GM18505 (cell line): ENCODE results near the gene LMF1.

Source experiments
- ATAC-seq: cut with Tn5 transposase; IDR thresholded peaks from one replicate; pipeline ENCODE4 v1.9.1; 2021; ENCODE audit not compliant: unreplicated experiment
- POLR2A ChIP-seq: IDR thresholded peaks from 4 replicates; pipeline ENCODE4 v1.6.1; 2011; ENCODE audit warnings: borderline replicate concordance; ENCODE audit not compliant: insufficient read depth, insufficient read length; ENCODE audit errors: extremely low read depth

The LMF1 gene

DNA sequence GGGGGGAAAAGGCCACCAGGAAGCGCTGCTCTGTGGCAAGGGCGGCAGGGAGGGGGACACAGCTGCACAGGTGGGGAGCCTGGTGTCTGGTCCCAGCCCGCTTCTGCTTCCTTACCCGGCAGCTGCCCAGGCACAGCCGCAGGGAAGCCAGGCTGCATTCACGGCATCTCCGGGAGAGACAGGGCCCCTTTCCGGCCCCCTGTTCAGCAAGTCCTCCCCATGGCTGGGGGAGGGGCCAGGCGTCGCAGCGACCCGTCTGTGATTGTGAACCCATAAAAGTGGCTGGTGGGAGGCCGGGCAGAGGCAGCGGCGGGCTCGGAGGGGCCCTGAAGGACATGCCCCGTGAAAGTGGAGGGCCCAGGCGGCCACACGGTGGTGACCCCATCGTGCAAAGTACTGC, 39.5 kb upstream of the LMF1 start:
- no peak for TF ChIP-seq POLR2A
- ATAC-seq, result no peak

DNA sequence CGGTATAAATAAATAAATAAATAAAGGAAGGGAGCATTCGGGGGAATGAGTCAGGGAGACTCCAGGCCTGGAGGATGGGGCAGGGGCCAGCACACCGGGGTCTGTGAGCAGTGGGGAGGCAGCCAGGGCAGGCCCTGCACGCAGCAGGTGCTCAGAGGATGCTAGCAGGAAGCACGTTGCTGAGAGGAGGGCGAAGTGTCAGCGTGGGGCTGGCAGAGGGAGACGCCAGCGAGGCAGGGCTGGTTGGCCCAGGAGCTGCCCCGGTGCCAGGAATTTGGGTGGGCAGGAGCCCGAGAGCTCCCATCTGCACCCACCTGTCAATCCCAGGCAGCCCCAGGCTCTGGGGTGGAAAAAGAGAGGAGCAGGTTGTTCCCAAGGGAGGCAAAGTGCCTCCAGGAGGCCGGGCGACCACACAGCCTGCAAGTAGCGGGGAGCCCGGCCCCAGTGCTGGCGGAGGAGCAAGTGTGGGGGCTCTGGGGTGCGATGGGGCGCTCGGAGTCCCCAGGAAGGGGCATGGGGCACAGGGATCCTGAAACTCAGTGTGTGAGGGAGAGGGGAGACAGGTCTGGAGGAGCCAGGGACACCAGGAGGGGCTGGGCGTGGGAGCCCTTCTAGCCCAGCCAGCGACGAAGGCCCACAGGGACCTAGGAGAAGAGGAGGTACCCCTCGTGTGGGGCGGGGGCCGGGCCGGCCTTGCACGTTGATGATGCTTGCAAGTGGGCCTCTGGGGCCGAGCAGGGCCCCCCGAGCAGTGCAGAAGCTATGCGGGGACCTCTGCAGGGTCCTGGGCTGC, 38.8 kb upstream of the LMF1 start:
- TF ChIP-seq POLR2A, result no peak
- ATAC-seq, result no peak

DNA sequence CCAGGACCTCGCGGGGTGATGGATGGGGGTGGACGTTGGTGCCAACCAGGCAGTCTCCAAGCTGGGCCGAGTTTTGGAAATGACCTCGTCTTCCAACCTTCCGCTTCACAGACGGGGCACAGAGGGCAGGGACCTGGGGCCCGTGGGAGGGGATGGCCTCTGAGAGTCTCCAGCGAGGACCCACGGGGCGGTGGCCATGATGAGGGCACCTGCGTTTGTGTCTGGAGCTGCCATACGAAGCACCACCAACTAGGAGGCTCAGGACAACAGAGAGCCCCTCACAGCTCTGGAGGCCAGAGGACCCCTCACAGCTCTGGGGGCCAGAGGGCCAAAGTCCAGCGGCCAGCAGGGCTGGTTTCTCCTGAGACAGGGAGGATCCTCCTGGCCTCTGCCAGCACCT, 37.3 kb upstream of the LMF1 start:
- ATAC-seq, result no peak
- no peak for TF ChIP-seq POLR2A

- TF ChIP-seq POLR2A, result no peak
- no peak for ATAC-seq
These were observed 36.6 kb upstream of the LMF1 start for GRCh38 chr16:1007284-1007850.

DNA sequence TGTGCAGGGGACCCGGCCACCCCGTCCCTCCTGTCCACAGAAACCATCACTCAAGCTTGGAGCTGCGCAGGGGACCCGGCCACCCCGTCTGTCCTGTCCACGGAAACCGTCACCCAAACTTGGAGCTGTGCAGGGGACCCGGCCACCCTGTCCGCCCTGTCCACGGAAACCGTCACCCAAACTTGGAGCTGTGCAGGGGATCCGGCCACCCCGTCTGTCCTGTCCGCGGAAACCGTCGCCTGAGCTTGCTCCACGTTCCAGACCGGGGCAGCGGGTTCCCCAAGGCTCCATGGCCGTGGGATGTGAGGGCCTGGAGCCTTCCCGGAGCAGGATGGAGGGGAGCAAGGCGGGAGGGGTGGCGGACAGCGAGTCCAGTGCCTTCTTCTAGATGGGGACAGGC, 36.0 kb upstream of the LMF1 start:
- ATAC-seq, result no peak
- no peak for TF ChIP-seq POLR2A

DNA sequence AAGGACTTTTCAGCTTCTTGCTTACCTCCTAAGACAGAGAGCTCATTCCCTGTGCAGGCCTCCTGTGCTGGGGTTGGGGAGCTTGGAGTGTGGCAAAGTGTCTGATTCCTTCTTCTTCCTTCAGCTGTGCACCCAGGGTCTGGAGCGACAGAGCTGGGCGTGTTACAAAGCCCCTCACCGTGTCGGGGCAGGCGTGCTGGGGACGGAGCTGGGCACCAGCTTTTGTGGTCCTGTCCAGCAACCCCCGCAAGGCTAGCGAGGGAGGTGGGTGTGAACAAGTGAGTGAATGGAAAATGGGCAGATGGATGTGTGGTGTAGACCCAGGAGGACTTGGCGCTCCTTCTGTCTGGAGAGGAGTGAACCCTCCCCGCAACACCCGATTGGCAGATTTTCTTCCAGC, 34.5 kb upstream of the LMF1 start:
- no peak for ATAC-seq
- no peak for TF ChIP-seq POLR2A

DNA sequence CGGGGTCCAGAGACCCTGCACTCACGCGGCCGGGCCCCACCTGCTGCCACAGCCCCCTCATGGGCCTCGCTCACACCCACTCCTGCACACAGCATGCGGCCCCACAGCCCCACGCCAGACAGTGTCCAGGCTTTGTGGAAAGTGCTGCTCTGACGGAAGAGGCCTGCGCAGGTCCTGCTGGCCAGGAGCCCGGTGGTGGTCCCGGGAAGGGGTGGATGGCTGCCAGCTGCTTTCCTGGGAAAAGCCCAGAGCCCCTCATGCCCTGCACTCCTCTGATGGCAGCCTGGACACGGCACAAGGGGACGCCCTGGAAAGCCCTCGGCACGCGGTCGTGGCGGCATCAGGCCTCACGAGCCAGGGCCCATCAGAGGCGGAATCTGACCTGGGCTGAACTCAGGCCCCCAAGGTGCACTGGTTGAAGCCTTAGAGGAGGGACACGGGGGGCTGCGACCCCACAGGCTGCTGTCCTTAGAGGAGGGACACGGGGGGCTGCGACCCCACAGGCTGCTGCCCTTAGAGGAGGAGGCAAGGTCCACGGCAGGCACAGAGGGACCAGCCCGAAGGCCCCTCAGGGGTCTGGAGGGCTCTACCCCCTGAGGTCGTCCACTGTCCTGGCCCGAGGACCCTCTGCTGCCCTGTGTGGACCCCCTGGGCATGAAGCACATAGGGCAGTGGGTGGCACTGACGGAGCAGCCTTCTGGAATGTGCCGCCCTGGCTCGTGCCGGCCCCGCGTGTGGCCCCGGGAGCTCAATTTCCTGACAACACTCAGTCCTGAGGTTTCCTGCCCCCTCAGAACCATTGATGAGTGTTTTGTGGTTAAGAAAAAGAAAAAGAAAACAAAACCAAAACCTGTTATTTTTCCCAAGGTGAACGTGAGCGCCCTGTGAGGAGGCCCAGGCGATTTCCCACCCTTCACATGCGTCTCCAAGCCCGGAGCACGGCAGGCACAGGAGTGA, 32.9 kb upstream of the LMF1 start:
- no peak for ATAC-seq
- no peak for TF ChIP-seq POLR2A

- ATAC-seq, result no peak
- no peak for TF ChIP-seq POLR2A
These were observed 31.8 kb upstream of the LMF1 start for GRCh38 chr16:1002399-1003166.

- no peak for ATAC-seq
- TF ChIP-seq POLR2A, result no peak
These were observed 30.3 kb upstream of the LMF1 start for GRCh38 chr16:1001096-1001495.

GRCh38 chr16:1000608-1001007, 29.8 kb upstream of the LMF1 start:
- TF ChIP-seq POLR2A, result no peak
- no peak for ATAC-seq

DNA sequence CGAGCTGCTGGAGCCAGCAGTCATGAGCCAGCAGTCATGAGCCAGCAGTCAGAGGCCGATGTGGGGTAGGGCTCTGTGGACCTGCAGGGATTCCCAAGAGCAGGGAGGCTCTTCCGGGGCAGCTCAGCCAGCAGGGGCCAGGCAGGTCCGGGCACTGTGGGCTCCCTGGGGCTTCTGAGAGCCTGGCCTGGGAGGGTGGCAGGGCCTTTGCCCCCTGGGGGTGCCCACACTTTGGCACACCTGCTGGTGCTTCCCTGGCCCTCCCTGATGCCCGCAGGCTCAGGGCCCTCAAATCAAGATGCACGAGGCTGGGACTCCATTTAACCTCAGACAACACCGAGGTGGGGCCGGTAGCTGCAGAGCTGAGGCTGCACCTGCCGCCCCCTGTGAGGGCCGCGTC, 28.9 kb upstream of the LMF1 start:
- no peak for ATAC-seq
- no peak for TF ChIP-seq POLR2A

DNA sequence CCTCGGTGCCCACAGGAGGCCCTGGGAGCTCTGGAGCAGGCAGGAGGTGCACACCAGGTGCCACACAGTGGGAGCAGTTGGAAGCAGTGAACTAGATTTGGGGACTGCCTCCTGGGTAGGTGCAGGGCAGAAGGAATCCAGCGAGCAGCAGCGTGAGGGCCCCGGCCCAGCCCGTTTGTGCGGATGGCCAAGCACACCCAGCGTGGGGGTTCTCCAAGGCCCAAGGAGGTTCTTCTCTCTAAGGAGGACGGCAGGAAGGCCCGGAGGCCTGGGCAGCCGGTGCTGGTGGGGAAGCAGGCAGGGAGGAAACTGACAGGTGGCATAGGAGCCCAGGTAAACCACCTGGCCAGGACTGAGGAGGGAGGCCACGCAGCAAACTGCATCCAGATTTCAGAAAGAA, 27.8 kb upstream of the LMF1 start:
- TF ChIP-seq POLR2A, result no peak
- ATAC-seq, result no peak

DNA sequence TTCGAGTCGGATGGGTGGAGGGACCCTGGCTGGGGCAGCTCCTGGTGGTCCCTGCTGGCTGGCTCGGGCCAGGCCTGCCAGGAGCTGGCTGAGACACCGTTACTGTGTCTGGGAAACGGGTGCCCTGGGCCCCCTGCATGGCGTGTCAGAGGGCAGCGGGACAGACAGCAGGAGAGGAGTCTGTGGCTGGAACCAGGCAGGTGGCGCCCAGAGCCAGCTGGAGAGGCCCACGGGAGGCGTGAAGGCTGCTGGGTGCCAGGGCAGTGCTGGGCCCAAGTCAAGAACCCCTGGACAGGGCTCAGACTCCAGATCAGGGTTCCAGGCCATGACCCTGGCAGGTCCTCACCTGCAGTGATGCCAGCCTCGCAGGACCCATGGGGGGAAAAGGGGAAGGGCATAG, 27.4 kb upstream of the LMF1 start:
- TF ChIP-seq POLR2A, result no peak
- no peak for ATAC-seq

DNA sequence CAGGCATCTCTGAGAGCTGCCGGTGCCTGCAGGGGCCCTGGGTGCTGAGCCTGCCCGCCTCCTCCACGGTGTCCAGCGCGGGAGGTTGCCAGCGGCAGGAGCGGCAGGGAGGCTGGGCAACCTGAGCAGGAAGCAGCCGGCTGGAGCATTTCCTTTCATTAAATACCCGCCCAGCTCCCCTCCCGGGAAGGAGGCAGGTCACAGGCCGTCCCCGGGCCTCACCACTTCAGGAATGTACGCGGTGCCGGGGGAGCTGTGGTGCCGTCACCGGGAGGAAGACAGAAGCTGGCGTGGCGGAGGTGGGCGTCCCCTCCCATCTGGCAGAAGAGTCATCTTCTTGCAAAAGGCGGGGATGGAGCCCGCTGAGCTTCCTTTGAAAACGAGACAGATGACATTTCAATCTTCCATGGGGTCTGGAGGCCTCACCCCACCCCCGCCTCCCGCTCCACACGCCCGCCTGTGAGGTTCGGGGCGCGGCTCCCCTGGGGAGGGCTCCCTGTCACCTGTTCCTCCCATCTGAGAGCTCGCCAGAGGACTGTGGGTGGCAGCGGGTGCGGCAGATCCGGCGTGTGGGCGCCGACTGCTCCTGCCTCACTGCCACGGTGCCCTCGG, 26.8 kb upstream of the LMF1 start:
- TF ChIP-seq POLR2A, result no peak
- no peak for ATAC-seq
